GM19099 (cell line): ENCODE data around the gene GPS1.

Experiments
- POLR2A ChIP-seq: IDR thresholded peaks from 3 replicates; pipeline ENCODE4 v1.6.1; 2011; ENCODE audit warnings: low read depth; ENCODE audit not compliant: insufficient read length; ENCODE audit errors: extremely low read depth

GPS1 gene

GRCh38 chr17:82097919-82098168 is 46.1 kb downstream of the GPS1 start:
- no peak for TF ChIP-seq POLR2A

DNA sequence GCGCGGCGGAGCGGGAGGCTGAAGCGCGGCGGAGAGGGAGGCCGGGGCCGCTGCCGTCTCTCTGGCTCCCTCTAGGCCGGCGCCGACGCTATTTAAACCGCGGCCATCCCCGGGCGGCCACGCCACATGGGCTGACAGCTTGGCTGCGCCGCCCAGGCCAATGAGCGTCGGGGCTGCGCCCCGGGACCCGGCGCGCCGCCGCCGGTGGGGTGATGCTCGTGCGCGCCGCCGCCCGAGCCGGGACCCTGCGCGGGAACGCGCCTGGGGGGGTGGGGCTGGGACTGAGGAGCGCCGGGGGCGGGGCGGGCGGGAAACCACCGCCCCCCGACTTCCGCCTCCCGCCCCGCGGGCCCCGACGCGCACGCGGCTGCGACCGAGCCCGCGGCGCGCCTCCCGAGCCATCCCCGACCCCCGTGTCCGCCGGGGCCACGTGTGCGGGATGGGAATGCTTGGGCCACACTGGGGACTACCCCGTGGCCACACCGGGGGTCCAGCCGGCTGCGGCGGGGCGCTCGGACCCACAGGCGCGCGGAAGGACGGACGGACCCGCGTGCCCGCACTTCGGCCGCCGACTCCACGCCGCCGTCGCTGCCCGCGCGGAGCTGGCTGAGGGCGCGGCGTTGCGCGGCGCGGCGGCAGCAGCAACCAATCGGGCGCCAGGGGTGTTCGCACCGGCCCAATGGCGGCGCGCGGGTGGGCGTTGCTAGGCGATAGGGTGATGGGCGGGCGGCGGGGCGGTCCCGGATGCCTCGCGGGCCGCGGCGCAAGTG is 46.7 kb downstream of the GPS1 start, which contains the start of gene FASN:
Gene FASN, minus strand, starts transcription at position 68 of the 770 bp plus-strand sequence. CDS start 1,791 bp downstream, outside the sequence.
- peak; percentile 99 for TF ChIP-seq POLR2A

- TF ChIP-seq POLR2A = peak; percentile 8
Observed at GRCh38 chr17:82098939-82099763, 47.5 kb downstream of the GPS1 start.

DNA sequence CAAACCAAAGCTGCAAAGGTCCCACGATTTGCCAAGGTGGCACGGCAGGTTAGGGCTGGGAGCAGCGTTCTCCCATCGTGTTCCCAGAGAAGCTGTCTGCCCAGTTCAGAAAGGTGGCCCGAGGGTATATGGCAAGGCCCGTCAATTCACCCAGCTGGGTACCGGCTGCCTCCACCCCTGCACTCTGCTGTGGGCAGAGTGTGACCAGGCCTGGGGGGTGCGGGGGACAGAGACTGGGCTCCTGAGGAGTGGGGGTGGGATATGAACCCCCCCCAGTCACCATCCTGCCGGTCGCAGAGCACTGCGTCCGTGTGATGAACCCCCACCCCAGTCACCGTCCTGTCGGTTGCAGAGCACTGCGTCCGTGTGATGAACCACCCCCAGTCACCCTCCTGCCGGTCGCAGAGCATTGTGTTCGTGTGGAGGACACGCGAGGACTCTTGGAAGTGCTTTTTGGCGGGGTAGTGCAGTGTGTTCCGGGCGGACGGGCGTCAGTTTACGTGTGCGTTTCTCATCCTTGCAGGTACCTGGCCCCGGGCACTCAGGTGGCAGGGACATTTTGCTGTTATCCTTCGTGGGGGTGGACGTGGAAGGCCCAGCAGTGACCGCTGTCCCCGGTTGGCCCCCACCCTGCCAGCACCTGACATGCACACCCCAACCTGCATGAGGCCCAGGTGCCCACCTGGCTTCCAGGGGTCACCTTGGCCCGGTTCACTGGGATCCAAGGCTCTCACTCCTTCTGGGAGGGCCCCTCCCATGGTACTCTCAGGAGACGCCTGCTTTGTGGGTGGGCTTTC is 49.0 kb downstream of the GPS1 start:
- TF ChIP-seq POLR2A = no peak

DNA sequence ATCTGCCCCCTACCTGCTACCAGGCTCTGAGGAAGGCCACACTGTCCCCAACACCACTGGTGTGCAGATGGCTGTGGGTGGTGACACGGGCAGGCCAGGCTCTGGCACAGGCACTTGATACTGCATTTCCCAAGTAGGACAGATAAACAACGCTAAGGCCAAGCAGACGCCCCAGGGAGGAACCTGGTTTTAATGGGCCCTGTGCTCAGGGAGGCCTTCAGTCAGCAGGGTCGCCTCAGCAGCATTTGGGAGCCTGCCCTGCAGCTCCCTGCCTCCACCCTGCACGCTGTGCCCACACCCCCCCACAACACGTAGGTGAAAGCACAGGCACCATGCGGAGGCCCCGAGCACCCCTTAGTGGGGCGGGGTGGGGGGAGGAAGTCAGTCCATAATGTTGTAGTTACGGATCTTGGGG is 49.6 kb downstream of the GPS1 start:
- TF ChIP-seq POLR2A = no peak

DNA sequence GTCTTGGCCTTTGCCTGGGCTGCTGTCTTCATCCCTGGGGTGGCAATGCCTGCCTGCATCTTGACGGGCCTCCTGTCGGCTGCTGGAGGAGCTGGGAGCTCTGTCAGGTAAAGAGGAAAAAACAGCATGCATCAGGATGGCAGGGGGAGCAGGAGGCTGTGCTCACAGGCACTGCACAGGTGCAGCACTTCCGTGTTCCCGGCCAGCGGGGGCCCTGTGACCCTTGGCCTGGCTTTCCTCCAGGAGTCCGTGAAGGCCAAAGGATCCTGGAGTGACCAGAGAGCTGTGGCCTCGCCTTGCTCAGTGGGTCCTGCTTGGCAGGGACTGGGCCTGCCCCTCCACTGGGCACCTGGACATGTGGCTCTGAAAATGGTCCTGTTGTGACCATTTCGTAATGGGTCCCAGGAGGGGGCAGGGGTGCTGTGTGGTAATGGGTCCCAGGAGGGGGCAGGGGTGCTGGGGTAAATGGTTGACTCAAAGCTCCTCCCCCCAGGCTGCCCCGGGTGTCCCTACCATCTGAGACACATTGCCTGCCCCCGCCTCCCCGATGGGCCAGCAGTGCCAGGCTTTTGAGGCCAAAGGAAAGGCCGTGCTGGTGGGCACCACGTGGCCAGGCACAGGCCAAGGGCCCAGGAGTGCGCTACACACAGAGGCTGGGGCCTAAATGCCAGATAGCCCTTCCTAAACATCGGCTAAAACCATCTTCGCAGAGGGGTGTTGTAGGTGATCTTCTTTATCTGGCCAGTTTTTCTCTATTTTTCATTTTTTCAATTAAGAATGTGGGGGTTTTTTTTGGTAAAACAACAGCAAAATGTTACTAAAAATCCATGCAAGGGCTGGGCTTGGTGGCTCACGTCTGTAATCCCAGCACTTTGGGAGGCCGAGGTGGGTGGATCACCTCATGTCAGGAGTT is 50.3 kb downstream of the GPS1 start:
- no peak for TF ChIP-seq POLR2A

- TF ChIP-seq POLR2A = no peak
Observed at GRCh38 chr17:82103553-82104451, 52.1 kb downstream of the GPS1 start.

- TF ChIP-seq POLR2A = no peak
Observed at GRCh38 chr17:82104797-82105416, 53.2 kb downstream of the GPS1 start.

DNA sequence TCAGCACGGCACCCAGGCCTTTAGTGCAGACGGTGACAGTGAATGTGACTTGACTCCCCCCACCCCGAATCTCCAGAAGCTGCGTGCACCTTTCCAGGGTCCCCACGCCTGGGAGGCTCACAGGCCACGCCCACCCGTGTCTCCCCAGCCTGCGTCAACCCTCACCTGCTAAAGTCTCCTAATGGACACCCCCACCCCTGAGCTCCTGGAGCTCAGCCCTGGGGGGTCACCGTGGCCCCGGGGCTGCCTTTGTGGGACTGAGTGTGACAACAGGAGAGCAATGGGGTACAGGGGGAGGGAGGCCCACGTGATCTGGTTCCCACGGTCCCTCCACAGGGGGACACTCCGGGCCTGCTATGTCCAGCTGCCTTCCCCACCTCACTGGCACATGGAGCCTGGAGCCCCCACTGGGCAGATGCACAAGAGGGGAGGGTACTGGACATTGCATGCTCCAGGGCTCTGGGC is 53.8 kb downstream of the GPS1 start:
- no peak for TF ChIP-seq POLR2A

GRCh38 chr17:82105882-82106687 is 54.4 kb downstream of the GPS1 start:
- peak; percentile 86 for TF ChIP-seq POLR2A

DNA sequence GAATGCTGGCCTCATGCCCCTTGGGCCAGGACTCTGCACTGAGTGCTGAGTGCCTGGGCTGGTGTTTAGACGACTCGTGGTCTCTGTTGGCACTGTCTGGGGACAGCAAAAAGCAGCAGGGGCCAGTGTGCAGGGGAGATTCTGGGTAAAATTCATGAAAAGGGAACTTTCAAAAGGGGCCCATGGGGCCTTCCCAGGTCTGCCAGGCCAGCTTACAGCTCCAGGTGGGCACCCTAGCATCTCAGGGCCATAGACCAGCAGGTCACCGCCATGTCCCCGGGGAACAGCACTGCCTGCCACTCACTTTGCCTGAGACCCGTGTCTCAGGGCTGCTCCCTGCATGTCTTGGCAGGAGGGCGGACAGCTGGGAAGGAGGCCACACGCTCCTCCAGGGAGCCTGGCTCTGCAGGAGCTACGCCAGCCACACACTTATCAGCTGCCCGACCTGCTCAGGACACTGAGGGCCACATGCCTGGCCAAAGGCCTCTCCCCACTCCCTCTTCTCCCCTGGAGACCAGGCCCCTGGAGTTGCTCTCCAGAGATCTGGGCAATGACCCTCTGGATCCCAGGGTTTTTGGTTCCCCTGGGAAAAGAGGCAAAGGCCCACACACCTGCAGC is 55.1 kb downstream of the GPS1 start:
- no peak for TF ChIP-seq POLR2A
